DND-41 (cell line): ENCODE results near the gene TNIP2.

ENCODE experiments used
- ATAC-seq: fragments of 200-7000 bp; cut with Tn5 transposase; 3 replicates; pipeline ENCODE4 v1.9.1; 2021; ENCODE audit warnings: low read depth; ENCODE audit not compliant: insufficient read depth
- DNase-seq: peaks from one replicate; pipeline ENCODE4 v3.0.0-alpha.2; 2020
- H2AFZ ChIP-seq: 2 replicates; pipeline ENCODE4 v1.6.0; 2012; ENCODE audit warnings: low read depth, low read length
- H3K27ac ChIP-seq: 2 replicates; pipeline ENCODE4 v1.5.1; 2012; ENCODE audit warnings: low read length, inconsistent platforms
- H3K27me3 ChIP-seq: fragments of 200-600 bp; sonication (generic); 2 replicates; pipeline ENCODE4 v1.6.0; 2012; ENCODE audit warnings: low read length, mild to moderate bottlenecking, inconsistent platforms; ENCODE audit not compliant: insufficient read depth, poor library complexity
- H3K36me3 ChIP-seq: 2 replicates; pipeline ENCODE4 v1.5.1; 2012; ENCODE audit warnings: low read length, inconsistent platforms; ENCODE audit not compliant: insufficient read depth
- H3K4me1 ChIP-seq: 2 replicates; pipeline ENCODE4 v1.5.1; 2012; ENCODE audit warnings: mild to moderate bottlenecking, low read length; ENCODE audit not compliant: insufficient read depth
- H3K4me2 ChIP-seq: 2 replicates; pipeline ENCODE4 v1.6.0; 2012; ENCODE audit warnings: mild to moderate bottlenecking, moderate library complexity, low read length, inconsistent platforms; ENCODE audit not compliant: insufficient read depth
- H3K4me3 ChIP-seq, 2 experiments: fragments of 200-600 bp in 1 of 2; shearing (Covaris generic) in 1 of 2; 2 replicates each; pipeline ENCODE4 v1.5.1; 2012 to 2016; ENCODE audit warnings: inconsistent platforms in 2 of 2, low read length in 2 of 2, mild to moderate bottlenecking in 2 of 2, low read depth in 1 of 2, moderate library complexity in 1 of 2
- H3K79me2 ChIP-seq: 2 replicates; pipeline ENCODE4 v1.6.0; 2012; ENCODE audit warnings: low read length, inconsistent platforms; ENCODE audit not compliant: insufficient read depth
- H3K9ac ChIP-seq: 2 replicates; pipeline ENCODE4 v1.6.0; 2012; ENCODE audit warnings: low read depth, mild to moderate bottlenecking, inconsistent platforms, low read length, moderate library complexity
- H3K9me3 ChIP-seq: 2 replicates; pipeline ENCODE4 v1.5.1; 2012; ENCODE audit warnings: low read length, moderate library complexity, mild to moderate bottlenecking, inconsistent platforms; ENCODE audit not compliant: insufficient read depth, severe bottlenecking
- H4K20me1 ChIP-seq: 2 replicates; pipeline ENCODE4 v1.6.0; 2012; ENCODE audit warnings: low read length; ENCODE audit not compliant: insufficient read depth
- EZH2 ChIP-seq: IDR thresholded peaks from 3 replicates; pipeline ENCODE4 v1.6.1; 2012; ENCODE audit warnings: borderline replicate concordance, low read depth, mild to moderate bottlenecking, moderate library complexity, low read length, inconsistent platforms; ENCODE audit not compliant: severe bottlenecking
- TF ChIP-seq, protein P1 (sequence below): IDR thresholded peaks from 2 replicates; pipeline ENCODE4 v1.5.1; 2012; ENCODE audit warnings: borderline replicate concordance, low read length, moderate library complexity, mild to moderate bottlenecking; ENCODE audit not compliant: poor library complexity, severe bottlenecking; ENCODE audit errors: extremely low read depth

The TNIP2 gene

DNA sequence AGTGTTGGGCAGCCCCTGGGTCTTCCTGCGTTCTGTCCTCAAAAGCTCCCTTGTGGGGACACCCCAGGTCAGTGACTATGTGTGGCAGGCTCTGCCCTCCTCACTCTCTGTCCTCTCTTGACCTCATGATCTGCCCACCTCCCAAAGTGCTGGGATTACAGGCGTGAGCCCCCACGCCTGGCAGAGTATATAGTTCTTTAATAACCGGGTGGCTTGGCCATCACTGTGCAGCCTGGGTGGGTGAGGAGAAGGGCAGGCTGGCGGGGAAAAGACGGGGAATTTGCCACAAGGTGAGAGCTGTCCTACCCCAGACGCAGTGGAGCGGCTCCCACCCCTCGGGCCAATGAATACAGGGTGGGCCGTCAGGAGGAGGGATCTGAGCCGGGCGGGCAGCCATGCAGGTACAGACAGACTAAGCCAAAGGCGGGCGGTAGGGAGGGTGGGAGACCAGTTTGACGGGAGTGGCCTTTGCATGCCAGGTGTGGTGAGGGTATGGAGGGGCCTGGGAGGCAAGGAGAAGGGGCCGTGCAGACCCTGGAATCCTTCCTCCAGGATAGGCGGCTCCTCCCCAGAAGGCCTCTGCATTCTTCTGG is 39.3 kb upstream of the TNIP2 start:
- Histone ChIP-seq H4K20me1 (no peaks in the 10 kb centered on the region), H3K27ac (no peak overlapping the region), H2AFZ (no peak overlapping the region), H3K4me1 (no peaks in the 10 kb centered on the region), H3K9me3 (no peaks in the 10 kb centered on the region), H3K27me3 (no peaks in the 10 kb centered on the region), H3K9ac (no peak overlapping the region), H3K79me2 (no peaks in the 10 kb centered on the region), H3K4me2 (no peak overlapping the region), H3K36me3 (no peaks in the 10 kb centered on the region), H3K4me3 (no peak overlapping the region)
- no peak for ATAC-seq
- TF ChIP-seq, protein P1, sequence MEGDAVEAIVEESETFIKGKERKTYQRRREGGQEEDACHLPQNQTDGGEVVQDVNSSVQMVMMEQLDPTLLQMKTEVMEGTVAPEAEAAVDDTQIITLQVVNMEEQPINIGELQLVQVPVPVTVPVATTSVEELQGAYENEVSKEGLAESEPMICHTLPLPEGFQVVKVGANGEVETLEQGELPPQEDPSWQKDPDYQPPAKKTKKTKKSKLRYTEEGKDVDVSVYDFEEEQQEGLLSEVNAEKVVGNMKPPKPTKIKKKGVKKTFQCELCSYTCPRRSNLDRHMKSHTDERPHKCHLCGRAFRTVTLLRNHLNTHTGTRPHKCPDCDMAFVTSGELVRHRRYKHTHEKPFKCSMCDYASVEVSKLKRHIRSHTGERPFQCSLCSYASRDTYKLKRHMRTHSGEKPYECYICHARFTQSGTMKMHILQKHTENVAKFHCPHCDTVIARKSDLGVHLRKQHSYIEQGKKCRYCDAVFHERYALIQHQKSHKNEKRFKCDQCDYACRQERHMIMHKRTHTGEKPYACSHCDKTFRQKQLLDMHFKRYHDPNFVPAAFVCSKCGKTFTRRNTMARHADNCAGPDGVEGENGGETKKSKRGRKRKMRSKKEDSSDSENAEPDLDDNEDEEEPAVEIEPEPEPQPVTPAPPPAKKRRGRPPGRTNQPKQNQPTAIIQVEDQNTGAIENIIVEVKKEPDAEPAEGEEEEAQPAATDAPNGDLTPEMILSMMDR: no peak
- TF ChIP-seq EZH2: no peak
- DNase-seq: no peak

DNA sequence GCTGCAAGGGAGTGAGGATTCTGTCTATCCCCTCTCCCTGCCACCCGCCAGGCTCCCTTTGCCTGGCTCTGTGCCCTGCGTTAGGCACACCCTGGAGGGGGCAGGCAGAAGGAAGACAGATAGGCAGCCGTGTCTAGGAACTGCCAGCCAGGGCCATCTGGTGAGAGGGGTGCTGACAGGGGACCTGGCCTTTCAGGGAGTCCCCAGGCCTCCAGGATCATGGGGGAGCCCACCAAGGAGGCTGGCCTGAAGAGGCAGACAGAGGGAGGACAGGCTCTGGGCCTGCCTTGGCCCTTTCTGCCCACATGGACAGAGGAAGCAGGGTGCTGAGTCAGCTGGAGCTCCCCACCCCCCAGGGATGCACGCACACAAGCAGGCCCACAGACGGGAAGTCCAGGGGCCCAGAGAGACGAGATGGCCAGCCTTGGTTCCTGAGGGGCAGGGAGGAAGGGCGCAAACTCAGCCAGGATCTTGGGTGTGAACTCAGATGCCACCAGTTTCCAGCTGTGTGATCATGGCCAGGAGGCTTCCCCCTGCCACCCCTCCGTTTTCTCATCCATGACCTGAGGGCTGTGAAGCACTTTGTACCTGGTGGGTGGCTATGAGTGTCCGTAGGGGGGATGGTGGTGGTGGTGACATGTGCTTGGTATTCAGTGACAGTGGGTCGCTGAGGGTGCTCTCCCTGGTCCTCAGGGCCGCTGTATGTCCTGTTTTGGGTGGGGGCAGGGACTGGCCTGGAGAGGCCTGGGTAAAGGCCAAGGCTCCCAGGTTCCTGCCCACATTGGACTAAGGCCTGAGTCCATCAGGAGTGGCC is 38.6 kb upstream of the TNIP2 start:
- Histone ChIP-seq H3K4me3 (no peak overlapping the region), H3K9ac (no peak overlapping the region), H3K27ac (no peak overlapping the region), H3K4me2 (no peak overlapping the region), H3K9me3 (no peaks in the 10 kb centered on the region), H3K27me3 (no peaks in the 10 kb centered on the region), H3K79me2 (no peaks in the 10 kb centered on the region), H4K20me1 (no peaks in the 10 kb centered on the region), H3K4me1 (no peaks in the 10 kb centered on the region), H3K36me3 (no peaks in the 10 kb centered on the region), H2AFZ (no peak overlapping the region)
- ATAC-seq (no peak), DNase-seq (no peak)
- TF ChIP-seq, protein P1: no peak
- TF ChIP-seq EZH2: no peak

DNA sequence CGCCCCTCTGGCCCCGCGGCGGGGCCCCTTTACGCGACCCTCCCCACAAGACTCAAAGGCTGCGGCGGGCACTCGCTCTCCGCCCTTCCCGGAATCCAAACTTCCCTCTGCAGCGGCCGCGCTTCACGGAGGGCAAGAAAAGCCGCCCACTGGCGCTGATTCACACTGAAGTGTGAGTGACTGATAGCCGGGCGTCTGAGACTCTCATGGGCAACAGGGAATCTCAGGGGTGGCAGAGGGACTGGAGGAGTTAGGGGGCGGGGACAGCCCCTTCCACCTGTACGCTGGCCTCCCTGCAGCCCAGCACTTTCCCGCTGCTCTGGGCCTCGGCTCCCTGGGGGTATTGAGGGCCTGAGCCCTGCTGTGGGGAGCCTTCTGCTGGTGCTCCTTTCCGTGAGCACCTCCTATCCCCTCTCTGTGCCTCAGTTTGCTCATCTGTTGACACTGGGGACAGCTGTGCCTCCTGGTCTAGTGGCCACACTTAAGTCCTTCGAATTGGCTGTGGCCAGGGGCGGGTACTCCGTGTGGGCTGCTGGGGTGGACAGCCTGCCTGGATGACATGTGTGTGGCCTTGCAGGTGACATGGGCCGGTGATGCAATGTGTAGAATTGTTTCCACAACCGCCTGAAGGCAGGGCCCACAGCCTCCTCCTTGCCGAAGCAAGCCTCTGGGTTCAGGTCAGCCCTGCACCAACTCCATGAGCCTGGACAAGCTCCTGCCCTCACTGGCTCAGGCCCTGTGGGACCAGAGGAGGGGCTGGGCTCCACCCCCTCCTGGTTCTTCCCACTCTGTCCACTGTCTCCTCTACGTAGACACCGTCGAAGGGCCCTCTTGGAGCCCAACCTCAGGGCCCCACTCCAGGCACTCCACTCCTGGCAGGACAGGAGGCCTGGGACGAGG is 37.7 kb upstream of the TNIP2 start:
- no peak for DNase-seq

More for the DNA sequence above, 37.7 kb upstream of the TNIP2 start:
- no peak overlapping the region for H3K4me3 ChIP-seq
- no peaks in the 10 kb centered on the region for H3K36me3 ChIP-seq
- no peak overlapping the region for H2AFZ ChIP-seq
- no peaks in the 10 kb centered on the region for H3K4me1 ChIP-seq
- H3K27ac ChIP-seq: no peak overlapping the region
- no peak for ATAC-seq
- no peaks in the 10 kb centered on the region for H4K20me1 ChIP-seq
- H3K27me3 ChIP-seq: no peaks in the 10 kb centered on the region
- no peak overlapping the region for H3K9ac ChIP-seq
- no peaks in the 10 kb centered on the region for H3K79me2 ChIP-seq
- no peaks in the 10 kb centered on the region for H3K9me3 ChIP-seq
- no peak overlapping the region for H3K4me2 ChIP-seq
- TF ChIP-seq, protein P1: no peak
- no peak for TF ChIP-seq EZH2
